HG03060 (cell line): ENCODE measurements around the gene FHOD3.

Source experiments
- ATAC-seq: cut with Tn5 transposase; IDR thresholded peaks from one replicate; pipeline ENCODE4 v1.9.1; 2021; ENCODE audit warnings: low read depth, moderate number of reproducible peaks; ENCODE audit not compliant: unreplicated experiment

FHOD3 gene

GRCh38 chr18:36464126-36464651 lies 166.7 kb downstream of the FHOD3 start:
- ATAC-seq: no peak

DNA sequence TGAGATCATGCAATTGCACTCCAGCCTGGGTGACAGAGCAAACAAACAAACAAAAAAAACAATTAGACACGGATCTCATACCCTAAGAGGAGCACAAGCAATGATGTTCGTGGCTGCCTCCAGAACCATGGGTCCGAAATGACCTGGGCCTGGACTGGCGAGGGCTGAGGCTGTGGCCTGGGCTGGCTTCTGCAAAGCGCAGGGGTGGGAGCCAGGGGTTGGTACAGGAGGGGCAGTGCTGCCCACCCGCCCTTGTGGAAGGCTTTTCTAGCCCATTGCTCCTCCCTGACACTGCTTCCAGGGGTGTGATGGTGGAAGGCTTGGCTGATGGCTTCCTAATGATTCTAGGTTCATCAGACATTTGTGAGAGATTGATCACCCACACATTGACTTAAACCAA lies 167.8 kb downstream of the FHOD3 start:
- no peak for ATAC-seq

- ATAC-seq: no peak
Observed at GRCh38 chr18:36465970-36466369, 168.5 kb downstream of the FHOD3 start.

DNA sequence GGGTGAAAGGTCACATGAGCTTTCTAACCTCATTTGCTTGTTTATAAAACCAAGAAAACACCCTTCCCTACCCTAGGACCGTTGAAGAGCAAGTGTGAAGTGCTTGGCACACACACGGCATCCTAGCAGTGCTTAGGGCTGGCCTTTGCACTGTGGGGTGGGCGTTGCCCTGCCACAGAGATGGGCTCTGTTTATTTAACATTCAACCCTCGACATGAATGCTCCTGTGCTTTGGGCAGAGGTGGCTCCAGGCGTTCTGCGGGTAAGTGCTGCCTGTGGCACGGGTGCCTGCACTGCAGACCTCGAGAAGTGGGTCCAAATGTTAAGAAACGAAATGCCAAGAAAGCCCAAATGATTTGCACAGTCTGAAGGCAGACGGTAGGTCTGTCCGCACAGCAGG lies 170.1 kb downstream of the FHOD3 start:
- no peak for ATAC-seq

GRCh38 chr18:36468161-36468560 lies 170.6 kb downstream of the FHOD3 start:
- ATAC-seq: no peak

GRCh38 chr18:36469461-36469860 lies 171.9 kb downstream of the FHOD3 start:
- no peak for ATAC-seq

- ATAC-seq: no peak
Observed at GRCh38 chr18:36470896-36471295, 173.4 kb downstream of the FHOD3 start.

DNA sequence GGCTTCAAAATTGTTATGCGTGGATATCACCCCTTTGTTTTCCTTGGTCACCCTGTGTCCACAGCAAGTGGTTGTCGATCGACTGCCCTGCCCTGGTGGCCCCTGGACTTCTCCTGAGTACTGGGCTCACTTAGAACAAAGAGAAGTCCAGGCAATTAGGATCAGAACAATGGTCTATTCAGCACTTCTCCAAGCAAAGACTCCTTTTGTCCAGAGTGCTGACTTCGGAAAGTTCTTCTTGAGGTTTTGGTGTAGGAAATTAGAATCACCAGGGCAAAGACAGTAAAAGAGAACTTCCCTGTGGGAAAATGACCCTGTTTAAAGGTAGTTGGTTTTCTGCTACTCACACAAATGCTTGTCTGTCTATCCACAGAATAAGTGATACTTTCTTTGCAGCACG lies 173.9 kb downstream of the FHOD3 start:
- no peak for ATAC-seq

DNA sequence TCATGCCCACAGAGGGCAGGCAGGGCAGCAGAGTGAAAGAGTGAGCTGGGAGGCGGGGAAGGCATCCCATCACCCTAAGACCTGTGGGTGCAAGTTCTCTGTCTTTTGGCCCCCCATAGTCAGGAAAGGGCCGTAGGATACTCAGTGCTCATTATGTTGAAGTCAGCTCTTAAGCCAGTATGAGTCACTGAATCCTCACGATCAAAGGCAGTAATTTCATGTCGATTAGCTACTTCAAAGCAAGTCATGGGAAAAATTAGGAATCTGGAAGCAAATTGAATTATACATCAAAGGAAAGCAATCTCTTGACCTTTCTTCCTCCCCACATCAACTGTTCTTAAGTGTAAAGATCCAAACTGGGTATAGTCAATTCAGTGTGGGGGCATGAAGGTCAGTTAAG lies 178.9 kb downstream of the FHOD3 start:
- no peak for ATAC-seq

- ATAC-seq: no peak
Observed at GRCh38 chr18:36477776-36478175, 180.3 kb downstream of the FHOD3 start.

GRCh38 chr18:36481201-36481657 lies 183.7 kb downstream of the FHOD3 start:
- no peak for ATAC-seq

DNA sequence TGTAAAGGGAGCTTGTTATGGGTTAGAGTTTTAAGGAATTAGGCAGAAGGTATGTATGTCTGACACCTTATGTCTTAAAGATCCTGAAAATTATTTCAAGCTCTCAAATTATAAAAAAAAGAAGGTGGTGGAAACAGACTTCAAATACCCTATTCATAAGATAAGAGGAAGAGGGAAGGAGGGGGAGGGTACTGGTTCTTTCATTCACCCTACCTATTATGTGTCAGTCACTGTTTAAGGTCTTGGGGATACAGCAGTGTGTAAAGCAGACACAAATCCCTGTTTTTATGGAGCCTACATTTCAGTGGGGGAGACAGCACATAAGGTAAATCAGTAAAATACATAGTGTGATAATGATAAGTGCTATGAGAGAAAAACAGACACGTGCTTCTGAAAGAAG lies 184.4 kb downstream of the FHOD3 start:
- no peak for ATAC-seq

- ATAC-seq: no peak
Observed at GRCh38 chr18:36484591-36484990, 187.1 kb downstream of the FHOD3 start.

GRCh38 chr18:36485772-36486171 lies 188.3 kb downstream of the FHOD3 start:
- ATAC-seq: no peak

GRCh38 chr18:36488131-36488530 lies 190.6 kb downstream of the FHOD3 start:
- no peak for ATAC-seq

- no peak for ATAC-seq
Observed at GRCh38 chr18:36490897-36491296, 193.4 kb downstream of the FHOD3 start.

- no peak for ATAC-seq
Observed at GRCh38 chr18:36492604-36493329, 195.3 kb downstream of the FHOD3 start.

- ATAC-seq: no peak
Observed at GRCh38 chr18:36493349-36494159, 196.0 kb downstream of the FHOD3 start.

DNA sequence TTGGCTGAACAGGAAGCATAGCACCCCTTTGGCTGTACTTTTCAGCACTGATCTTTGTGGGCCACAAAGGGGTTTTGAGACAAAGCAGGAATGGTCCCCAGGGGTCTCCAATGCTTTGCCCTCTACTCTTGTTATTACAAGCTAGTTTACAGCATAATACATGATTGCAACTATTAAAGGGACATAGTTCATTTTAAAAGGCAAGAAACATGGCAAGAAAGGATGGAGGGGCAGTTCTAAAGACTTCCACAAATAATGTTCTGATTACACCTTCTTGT lies 196.6 kb downstream of the FHOD3 start:
- ATAC-seq: no peak

- no peak for ATAC-seq
Observed at GRCh38 chr18:36496022-36496421, 198.5 kb downstream of the FHOD3 start.

GRCh38 chr18:36499938-36500337 lies 202.4 kb downstream of the FHOD3 start:
- ATAC-seq: peak; percentile 78

GRCh38 chr18:36501100-36501499 lies 203.6 kb downstream of the FHOD3 start:
- no peak for ATAC-seq
